Right lobe of liver (tissue), 6 donors: Measurements from ENCODE around the gene CIP2A. TPM values are rescaled to one million over a fixed set of nuclear protein-coding genes. Genes with fewer than 3 reads are reported as not detected.

Source experiments
- ATAC-seq, 4 donors: fragments of 200-7000 bp; cut with Tn5 transposase; one replicate each; pipeline ENCODE4 v1.9.1; 2020; ENCODE audit warnings: mild to moderate bottlenecking in 4 of 4, moderate library complexity in 4 of 4
- DNase-seq, 3 donors: peaks; one replicate each; pipeline ENCODE4 v3.0.0-alpha.2; 2020
- H3K27ac ChIP-seq, 3 donors: fragments of 200-600 bp; one replicate each; pipeline ENCODE4 v1.8.0; 2022
- H3K27me3 ChIP-seq, 2 donors: fragments of 200-600 bp; one replicate each; pipeline ENCODE4 v1.8.0; 2022
- H3K36me3 ChIP-seq, 4 donors: fragments of 200-600 bp; sonication (generic) in 1 of 4; one replicate each; pipeline versions ENCODE4 v1.5.1 to v1.8.0; 2017 to 2022; ENCODE audit warnings: control low read depth in 1 of 4
- H3K4me1 ChIP-seq, 4 donors: fragments of 200-600 bp; sonication (generic) in 1 of 4; one replicate each; pipeline versions ENCODE4 v1.5.1 to v1.8.0; 2017 to 2022; ENCODE audit warnings: control low read depth in 1 of 4
- H3K4me3 ChIP-seq, 3 donors: fragments of 200-600 bp; one replicate each; pipeline ENCODE4 v1.8.0; 2022
- H3K9me3 ChIP-seq, 4 donors: fragments of 200-600 bp; sonication (generic) in 1 of 4; one replicate each; pipeline versions ENCODE4 v1.5.1 to v1.8.0; 2017 to 2022; ENCODE audit warnings: control low read depth in 1 of 4
- POLR2A ChIP-seq: fragments of 450-650 bp; IDR thresholded peaks from one replicate; pipeline ENCODE4 v1.6.1; 2017; ENCODE audit warnings: antibody characterized with exemption, mild to moderate bottlenecking
- WGBS: methylation state at CpG from one replicate; pipeline ENCODE4 v1.1.6; 2018; ENCODE audit warnings: low coverage, low lambda C conversion rate; ENCODE audit not compliant: insufficient coverage; ENCODE audit errors: missing lambda C conversion rate; 5-methylcytosine and 5-hydroxymethylcytosine counted together
- intact Hi-C, 2 donors: fragments of 100-400 bp; cut with DNase I; formaldehyde crosslinking; loops; one replicate each; pipeline versions ENCODE4 v1.11.2 to v1.14.1; 2022
- total RNA-seq, 6 experiments: library from RNA; depleted of rRNA in 2 of 6; stranded (reverse); fragments of >200 nt in 2 of 6; fragmentation: NEBNext Ultra II Directional in 3 of 6; extraction: Animal tissue kit (Norgen Biotek cat#: 25700) in 3 of 6; gene quantifications; one replicate each; pipeline versions ENCODE4 v1.1.0 to v1.2.4, GENCODE V29; 2016 to 2023
- TF ChIP-seq, protein P1 (sequence below), 4 donors: fragments of 200-600 bp in 3 of 4; fragments of 450-650 bp in 1 of 4; IDR thresholded peaks; one replicate each; pipeline versions ENCODE4 v1.5.1 to v1.8.0; 2016 to 2022; ENCODE audit warnings: antibody characterized with exemption in 4 of 4, mild to moderate bottlenecking in 2 of 4
- donor health status: DM: no; HTN: yes; CAD: no.
- donor health status: DM: no; HTN: no; CAD: no.
- donor health status: DM: no; HTN: no; CAD: no.
- donor health status: DM: no; HTN: yes; CAD: no.
- donor health status: DM: no; HTN: yes; CAD: no.

CIP2A gene
- total RNA-seq, 6 experiments from 2014 or later, result 0.44 to 3.2 (median 1.3) TPM

DNA sequence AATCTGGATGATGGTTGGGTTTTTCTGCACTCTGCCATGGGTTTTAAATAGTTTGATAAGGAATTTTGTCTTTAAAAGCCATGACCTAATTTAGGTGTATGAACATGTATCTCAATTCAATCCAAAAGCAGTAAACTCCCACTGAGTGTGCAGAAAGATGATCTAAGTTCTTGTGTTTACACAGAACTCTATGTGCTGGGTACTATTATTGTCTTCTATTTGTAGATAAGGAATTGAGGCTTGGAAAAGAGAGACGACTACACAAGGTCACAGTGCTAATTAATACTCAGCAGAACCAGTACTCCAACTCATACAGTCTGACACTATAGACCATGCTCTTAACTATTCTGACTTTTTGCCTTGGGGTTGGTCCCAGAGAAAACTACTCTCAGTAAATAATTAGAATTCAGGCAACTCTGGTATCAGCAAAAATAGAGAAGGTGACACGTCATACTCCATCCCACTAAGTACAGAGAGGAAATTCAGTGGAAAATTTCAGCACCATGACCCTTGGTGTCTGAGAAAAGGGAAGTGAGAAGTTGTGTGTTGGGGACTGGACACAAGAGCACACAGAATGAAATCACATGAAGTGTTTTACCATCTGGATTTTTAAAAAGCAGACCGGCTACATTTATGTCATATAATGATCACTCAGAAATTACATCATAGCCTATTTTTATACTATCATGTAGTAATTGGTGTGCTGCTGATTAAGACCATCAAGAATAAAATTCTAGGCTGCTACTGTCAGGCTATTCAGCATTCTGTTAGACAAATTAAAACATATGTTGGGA is 60.6 kb downstream of the CIP2A start:
- 29% methylated on average over 3 of the region's 3 CpGs for WGBS
- intact Hi-C loops, result no loop called here
- TF ChIP-seq POLR2A, result no peak
- TF ChIP-seq, protein P1, sequence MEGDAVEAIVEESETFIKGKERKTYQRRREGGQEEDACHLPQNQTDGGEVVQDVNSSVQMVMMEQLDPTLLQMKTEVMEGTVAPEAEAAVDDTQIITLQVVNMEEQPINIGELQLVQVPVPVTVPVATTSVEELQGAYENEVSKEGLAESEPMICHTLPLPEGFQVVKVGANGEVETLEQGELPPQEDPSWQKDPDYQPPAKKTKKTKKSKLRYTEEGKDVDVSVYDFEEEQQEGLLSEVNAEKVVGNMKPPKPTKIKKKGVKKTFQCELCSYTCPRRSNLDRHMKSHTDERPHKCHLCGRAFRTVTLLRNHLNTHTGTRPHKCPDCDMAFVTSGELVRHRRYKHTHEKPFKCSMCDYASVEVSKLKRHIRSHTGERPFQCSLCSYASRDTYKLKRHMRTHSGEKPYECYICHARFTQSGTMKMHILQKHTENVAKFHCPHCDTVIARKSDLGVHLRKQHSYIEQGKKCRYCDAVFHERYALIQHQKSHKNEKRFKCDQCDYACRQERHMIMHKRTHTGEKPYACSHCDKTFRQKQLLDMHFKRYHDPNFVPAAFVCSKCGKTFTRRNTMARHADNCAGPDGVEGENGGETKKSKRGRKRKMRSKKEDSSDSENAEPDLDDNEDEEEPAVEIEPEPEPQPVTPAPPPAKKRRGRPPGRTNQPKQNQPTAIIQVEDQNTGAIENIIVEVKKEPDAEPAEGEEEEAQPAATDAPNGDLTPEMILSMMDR (IDR thresholded peaks at IDR 0.05), result no peak

DNA sequence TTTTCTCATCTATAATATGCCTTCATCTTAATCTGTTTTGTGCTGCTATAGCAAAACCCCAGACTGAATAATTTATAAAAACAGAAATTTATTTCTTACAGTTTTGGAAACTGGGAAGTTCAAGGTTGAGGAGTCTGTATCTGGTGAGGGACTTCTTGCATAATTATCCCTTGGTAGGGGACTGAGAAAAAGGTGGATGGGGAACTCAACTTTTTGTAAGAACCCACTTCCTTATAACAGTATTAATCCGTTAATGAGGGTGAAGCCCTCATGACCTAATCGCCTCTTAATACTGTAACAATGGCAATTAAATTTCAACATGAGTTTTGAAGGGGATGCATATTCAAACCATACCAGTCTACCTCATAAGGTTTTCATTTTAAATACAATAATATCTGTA is 61.4 kb downstream of the CIP2A start:
- WGBS, result 21% methylated on average over 2 of the region's 2 CpGs
- ATAC-seq, result peak in 1 of 4 donors; percentile 15

More for the DNA sequence above, 60.6 kb downstream of the CIP2A start:
- H3K36me3 ChIP-seq, result no peaks in the 10 kb centered on the region
- H3K9me3 ChIP-seq, result no peaks in the 10 kb centered on the region
- no peak for DNase-seq
- H3K27me3 ChIP-seq, result no peaks in the 10 kb centered on the region
- H3K4me1 ChIP-seq, result no peaks in the 10 kb centered on the region
- ATAC-seq, result peak; percentile 48 to 80 (median 62)
- H3K27ac ChIP-seq, result no peak overlapping the region
- H3K4me3 ChIP-seq, result no peak overlapping the region

DNA sequence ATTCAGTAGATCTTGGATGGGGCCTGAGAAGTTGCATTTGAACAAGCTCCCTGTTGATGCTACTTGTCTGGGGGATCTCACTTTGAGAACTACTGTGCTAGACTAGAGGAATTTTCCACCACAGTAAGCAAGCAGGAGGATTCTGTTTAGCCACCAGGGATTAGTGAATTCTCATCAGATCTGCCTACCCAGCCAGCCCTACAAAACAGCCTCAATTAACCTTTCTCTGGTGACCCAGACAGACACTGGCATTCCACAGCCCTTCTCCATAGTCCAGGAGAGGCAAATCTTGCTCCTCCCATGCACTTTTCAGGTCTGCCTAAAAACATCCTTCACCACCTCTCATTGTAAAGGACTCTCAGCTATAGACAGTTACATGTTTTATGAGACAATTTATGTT is 62.1 kb downstream of the CIP2A start:
- Histone ChIP-seq H3K9me3 (no peaks in the 10 kb centered on the region), H3K27ac (no peak overlapping the region), H3K4me1 (no peaks in the 10 kb centered on the region), H3K4me3 (no peak overlapping the region), H3K36me3 (no peaks in the 10 kb centered on the region), H3K27me3 (no peaks in the 10 kb centered on the region)
- DNase-seq (no peak), ATAC-seq (no peak)
- TF ChIP-seq POLR2A, result no peak
- TF ChIP-seq, protein P1 (IDR thresholded peaks at IDR 0.05), result no peak
- intact Hi-C loops, result no loop called here

More for the DNA sequence above, 61.4 kb downstream of the CIP2A start:
- Histone ChIP-seq H3K9me3 (no peaks in the 10 kb centered on the region), H3K27ac (no peak overlapping the region), H3K4me1 (no peaks in the 10 kb centered on the region), H3K36me3 (no peaks in the 10 kb centered on the region), H3K4me3 (no peak overlapping the region), H3K27me3 (no peaks in the 10 kb centered on the region)
- intact Hi-C loops, result no loop called here
- DNase-seq, result no peak
- TF ChIP-seq POLR2A, result no peak

DNA sequence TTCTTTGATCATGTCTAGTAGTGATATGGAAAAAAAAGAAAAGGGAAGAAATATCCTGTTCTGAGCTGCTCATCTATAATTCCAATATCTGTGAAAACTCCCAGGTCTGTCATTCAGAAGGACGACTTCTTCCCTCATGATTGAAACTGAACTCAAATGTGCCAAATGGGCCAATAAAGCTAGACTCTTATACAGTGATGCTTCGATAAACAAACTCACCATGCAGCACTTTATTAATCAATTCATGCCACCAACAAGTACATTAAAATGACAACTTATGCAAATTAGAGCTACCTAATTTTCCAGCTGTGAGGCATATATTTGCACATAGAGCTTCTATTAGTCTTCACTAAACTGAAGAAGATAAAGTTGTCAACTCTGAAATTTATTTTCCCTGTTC is 63.3 kb downstream of the CIP2A start:
- H3K27ac ChIP-seq, result no peak overlapping the region
- H3K27me3 ChIP-seq, result no peaks in the 10 kb centered on the region
- H3K36me3 ChIP-seq, result no peaks in the 10 kb centered on the region
- DNase-seq, result no peak
- no peak for TF ChIP-seq POLR2A
- TF ChIP-seq, protein P1 (IDR thresholded peaks at IDR 0.05), result no peak
- ATAC-seq, result no peak
- 55% methylated on average over 2 of the region's 2 CpGs for WGBS
- intact Hi-C loops, result no loop called here
- no peaks in the 10 kb centered on the region for H3K9me3 ChIP-seq
- H3K4me3 ChIP-seq, result no peak overlapping the region
- H3K4me1 ChIP-seq, result no peaks in the 10 kb centered on the region

DNA sequence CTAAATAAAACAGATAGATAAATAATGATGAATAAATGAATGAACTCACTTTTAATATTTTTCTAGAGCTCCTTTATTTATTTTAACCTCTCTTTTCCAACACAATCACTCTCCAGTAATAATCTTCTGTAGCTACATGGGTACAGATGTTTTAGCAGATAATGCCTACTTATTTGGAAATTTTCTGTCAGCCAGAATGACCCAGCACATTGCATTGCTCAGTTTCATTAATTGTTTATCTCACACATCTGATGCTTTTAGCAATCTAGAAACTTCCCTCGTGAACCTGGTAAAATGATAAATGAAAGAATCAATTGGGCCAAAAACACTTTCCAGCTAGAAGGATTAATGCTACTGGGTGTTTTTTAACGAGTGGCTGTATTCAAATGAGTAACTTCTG is 64.0 kb downstream of the CIP2A start:
- H3K36me3 ChIP-seq, result no peaks in the 10 kb centered on the region
- TF ChIP-seq, protein P1 (IDR thresholded peaks at IDR 0.05), result no peak
- no peak for TF ChIP-seq POLR2A
- intact Hi-C loops, result no loop called here
- 58% methylated on average over 2 of the region's 2 CpGs for WGBS
- ATAC-seq, result no peak
- H3K4me3 ChIP-seq, result no peak overlapping the region
- no peaks in the 10 kb centered on the region for H3K27me3 ChIP-seq
- no peak for DNase-seq
- no peaks in the 10 kb centered on the region for H3K4me1 ChIP-seq
- H3K9me3 ChIP-seq, result no peaks in the 10 kb centered on the region
- H3K27ac ChIP-seq, result no peak overlapping the region
